DMS114 treated with DMSO at 0.1 percent for 48 hours (cell line): ENCODE results near the gene FTMT.
"Not testable (repeated sequence)": the region's sequence is repeated elsewhere in the genome, so short reads cannot be mapped to it uniquely, and the experiment has no call there.

Experiments used
- DNase-seq: peaks from one replicate; lab custom pipeline; 2025; ENCODE audit not compliant: unreplicated experiment; lab: John Stamatoyannopoulos, UW

FTMT gene

GRCh38 chr5:121851643-121852574 lies at the start of gene FTMT:
TSS of gene FTMT (plus strand) at chr5:121851882. CDS start at chr5:121851964, 82 bp downstream.
- DNase-seq = no peak

- DNase-seq = not testable (repeated sequence)
Measured at GRCh38 chr5:121805251-121805650, 46.4 kb upstream of the FTMT start.

GRCh38 chr5:121805911-121806310 lies 45.8 kb upstream of the FTMT start:
- no peak for DNase-seq

- no peak for DNase-seq
Measured at GRCh38 chr5:121816164-121816563, 35.5 kb upstream of the FTMT start.

- DNase-seq = no peak
Measured at GRCh38 chr5:121819682-121820261, 31.9 kb upstream of the FTMT start.

GRCh38 chr5:121833617-121834016 lies 18.1 kb upstream of the FTMT start:
- no peak for DNase-seq

GRCh38 chr5:121834021-121834420 lies 17.7 kb upstream of the FTMT start:
- DNase-seq = no peak

GRCh38 chr5:121841892-121842291 lies 9.8 kb upstream of the FTMT start:
- DNase-seq = no peak

GRCh38 chr5:121850272-121850671 lies 1.4 kb upstream of the FTMT start:
- DNase-seq = no peak

- DNase-seq = no peak
Measured at GRCh38 chr5:121853850-121854249, 2.2 kb downstream of the FTMT start.

GRCh38 chr5:121862801-121863200 lies 11.1 kb downstream of the FTMT start:
- no peak for DNase-seq

- DNase-seq = no peak
Measured at GRCh38 chr5:121863753-121864285, 12.1 kb downstream of the FTMT start.

GRCh38 chr5:121867403-121867802 lies 15.7 kb downstream of the FTMT start:
- no peak for DNase-seq

- peak; percentile 12 for DNase-seq
Measured at GRCh38 chr5:121870489-121870888, 18.8 kb downstream of the FTMT start.

GRCh38 chr5:121872856-121873255 lies 21.2 kb downstream of the FTMT start:
- no peak for DNase-seq

GRCh38 chr5:121873409-121873808 lies 21.7 kb downstream of the FTMT start:
- DNase-seq = no peak

GRCh38 chr5:121885630-121886029 lies 33.9 kb downstream of the FTMT start:
- DNase-seq = no peak

- no peak for DNase-seq
Measured at GRCh38 chr5:121887727-121888126, 36.0 kb downstream of the FTMT start.

GRCh38 chr5:121890297-121890858 lies 38.7 kb downstream of the FTMT start:
- DNase-seq = no peak

GRCh38 chr5:121897341-121897740 lies 45.7 kb downstream of the FTMT start:
- DNase-seq = no peak

GRCh38 chr5:121899346-121899745 lies 47.7 kb downstream of the FTMT start:
- no peak for DNase-seq
